ENCODE results near the gene DUSP6.

Gene DUSP6

GRCh38 chr12:89357297-89357730 lies 5.0 kb upstream of the DUSP6 start:
- DNase-seq (ENCODE audit: low read depth), result no peak
- H3K4me3 ChIP-seq (ENCODE audit: low read depth, low read length), result no peak overlapping the region
- no peak for TF ChIP-seq CTCF (IDR thresholded peaks at IDR 0.05; ENCODE audit: insufficient read depth, low read depth, low read length, missing control alignments)

GRCh38 chr12:89356069-89356665 lies 3.9 kb upstream of the DUSP6 start:
- no peak for DNase-seq (ENCODE audit: low read depth)
- no peak for TF ChIP-seq CTCF (IDR thresholded peaks at IDR 0.05; ENCODE audit: insufficient read depth, low read depth, low read length, missing control alignments)
- no peak overlapping the region for H3K4me3 ChIP-seq (ENCODE audit: low read depth, low read length)

- no peak for DNase-seq (ENCODE audit: low read depth)
- no peak for TF ChIP-seq CTCF (IDR thresholded peaks at IDR 0.05; ENCODE audit: insufficient read depth, low read depth, low read length, missing control alignments)
- no peak overlapping the region for H3K4me3 ChIP-seq (ENCODE audit: low read depth, low read length)
These were observed 3.2 kb upstream of the DUSP6 start for GRCh38 chr12:89355243-89356068.

- DNase-seq (ENCODE audit: low read depth), result peak; percentile 11
- H3K4me3 ChIP-seq (ENCODE audit: low read depth, low read length), result peak overlapping the region; percentile 49
- TF ChIP-seq CTCF (IDR thresholded peaks at IDR 0.05; ENCODE audit: insufficient read depth, low read depth, low read length, missing control alignments), result no peak
These were observed 2.3 kb upstream of the DUSP6 start for GRCh38 chr12:89354612-89355067.

- peak; percentile 40 for DNase-seq (ENCODE audit: low read depth)
- H3K4me3 ChIP-seq (ENCODE audit: low read depth, low read length), result peak overlapping the region; percentile 49
- TF ChIP-seq CTCF (IDR thresholded peaks at IDR 0.05; ENCODE audit: insufficient read depth, low read depth, low read length, missing control alignments), result no peak
These were observed 1.7 kb upstream of the DUSP6 start for GRCh38 chr12:89353823-89354611.

GRCh38 chr12:89353188-89353822 lies 1.0 kb upstream of the DUSP6 start:
- TF ChIP-seq CTCF (IDR thresholded peaks at IDR 0.05; ENCODE audit: insufficient read depth, low read depth, low read length, missing control alignments), result no peak
- peak overlapping the region; percentile 49 for H3K4me3 ChIP-seq (ENCODE audit: low read depth, low read length)
- DNase-seq (ENCODE audit: low read depth), result peak; percentile 6

Measured in GM12865 (cell line).